HuH-7.5 (cell line): ENCODE measurements around the gene CSF3.

Experiments
- DNase-seq: peaks from one replicate; pipeline ENCODE4 v3.0.0; 2011; ENCODE audit warnings: low spot score

The CSF3 gene

DNA sequence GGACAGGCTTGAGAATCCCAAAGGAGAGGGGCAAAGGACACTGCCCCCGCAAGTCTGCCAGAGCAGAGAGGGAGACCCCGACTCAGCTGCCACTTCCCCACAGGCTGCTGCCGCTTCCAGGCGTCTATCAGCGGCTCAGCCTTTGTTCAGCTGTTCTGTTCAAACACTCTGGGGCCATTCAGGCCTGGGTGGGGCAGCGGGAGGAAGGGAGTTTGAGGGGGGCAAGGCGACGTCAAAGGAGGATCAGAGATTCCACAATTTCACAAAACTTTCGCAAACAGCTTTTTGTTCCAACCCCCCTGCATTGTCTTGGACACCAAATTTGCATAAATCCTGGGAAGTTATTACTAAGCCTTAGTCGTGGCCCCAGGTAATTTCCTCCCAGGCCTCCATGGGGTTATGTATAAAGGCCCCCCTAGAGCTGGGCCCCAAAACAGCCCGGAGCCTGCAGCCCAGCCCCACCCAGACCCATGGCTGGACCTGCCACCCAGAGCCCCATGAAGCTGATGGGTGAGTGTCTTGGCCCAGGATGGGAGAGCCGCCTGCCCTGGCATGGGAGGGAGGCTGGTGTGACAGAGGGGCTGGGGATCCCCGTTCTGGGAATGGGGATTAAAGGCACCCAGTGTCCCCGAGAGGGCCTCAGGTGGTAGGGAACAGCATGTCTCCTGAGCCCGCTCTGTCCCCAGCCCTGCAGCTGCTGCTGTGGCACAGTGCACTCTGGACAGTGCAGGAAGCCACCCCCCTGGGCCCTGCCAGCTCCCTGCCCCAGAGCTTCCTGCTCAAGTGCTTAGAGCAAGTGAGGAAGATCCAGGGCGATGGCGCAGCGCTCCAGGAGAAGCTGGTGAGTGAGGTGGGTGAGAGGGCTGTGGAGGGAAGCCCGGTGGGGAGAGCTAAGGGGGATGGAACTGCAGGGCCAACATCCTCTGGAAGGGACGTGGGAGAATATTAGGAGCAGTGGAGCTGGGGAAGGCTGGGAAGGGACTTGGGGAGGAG is at the start of gene CSF3:
TSS of gene CSF3 (plus strand) at position 436 of the 993 bp plus-strand sequence. CDS start at position 471, 35 bp downstream.
- peak; percentile 54 for DNase-seq

GRCh38 chr17:39966771-39967170 is 48.5 kb upstream of the CSF3 start:
- DNase-seq: no peak

GRCh38 chr17:39968761-39969160 is 46.5 kb upstream of the CSF3 start:
- DNase-seq: no peak

DNA sequence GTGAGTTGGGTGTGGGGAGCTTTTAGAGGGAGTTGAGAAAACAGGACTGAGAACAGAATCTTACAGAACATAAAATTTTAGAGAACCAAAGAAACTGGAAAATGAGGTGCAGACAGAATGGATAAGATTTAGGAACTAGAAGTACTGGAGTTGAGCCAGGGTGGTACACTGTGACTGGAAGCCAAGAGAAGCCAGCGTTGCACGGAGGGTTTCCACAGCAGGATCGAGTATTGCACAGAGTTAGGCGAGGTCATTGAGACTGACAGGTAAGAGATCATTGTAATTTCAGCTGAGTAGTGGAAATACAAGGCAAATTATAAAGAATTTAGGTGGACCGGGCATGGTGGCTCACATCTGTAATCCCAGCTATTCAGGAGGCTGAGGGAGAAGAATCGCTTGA is 45.9 kb upstream of the CSF3 start:
- DNase-seq: no peak

DNA sequence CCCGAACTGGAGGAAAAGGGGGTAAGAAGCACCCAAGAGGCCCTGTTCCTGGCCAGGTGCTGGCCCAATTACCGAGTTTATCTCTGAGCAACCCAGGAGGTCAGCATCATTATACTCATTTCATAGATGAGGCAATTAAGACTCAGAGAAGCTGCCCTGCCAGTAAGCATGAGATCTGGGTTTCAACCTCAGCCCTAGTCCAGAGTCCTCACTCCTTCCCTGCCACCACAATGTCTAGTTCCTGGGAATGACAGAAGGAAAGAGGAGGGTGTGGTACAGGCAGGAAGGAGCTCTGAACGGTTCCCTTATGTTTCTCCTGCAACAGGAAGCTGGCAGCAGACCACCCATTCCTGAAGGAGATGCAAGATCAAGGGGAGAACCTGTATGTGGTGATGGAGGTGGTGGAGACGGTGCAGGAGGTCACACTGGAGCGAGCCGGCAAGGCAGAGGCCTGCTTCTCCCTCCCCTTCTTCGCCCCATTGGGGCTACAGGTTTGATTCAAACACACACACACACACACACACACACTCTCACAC is 45.0 kb upstream of the CSF3 start:
- DNase-seq: no peak

- DNase-seq: no peak
Observed at GRCh38 chr17:39971076-39971603, 44.1 kb upstream of the CSF3 start.

- no peak for DNase-seq
Observed at GRCh38 chr17:39972271-39972670, 43.0 kb upstream of the CSF3 start.

DNA sequence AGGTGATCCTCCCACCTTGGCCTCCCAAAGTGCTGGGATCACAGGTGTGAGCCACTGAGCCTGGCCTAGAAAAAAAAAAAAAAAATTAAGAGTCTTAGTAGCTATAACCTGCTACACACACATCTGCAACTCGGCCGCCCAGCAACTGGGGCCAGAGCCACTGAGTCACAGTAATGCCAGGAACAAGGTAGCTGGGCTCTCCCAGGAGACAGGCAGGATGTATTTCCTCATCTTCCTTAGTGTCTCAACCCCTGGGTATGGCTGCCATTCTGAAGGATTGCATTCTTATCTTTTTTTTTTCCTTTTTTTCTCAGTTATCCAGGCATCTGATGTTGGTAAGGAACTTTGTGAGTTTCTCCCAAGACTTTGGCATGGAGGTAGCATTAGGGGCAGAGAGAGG is 41.7 kb upstream of the CSF3 start:
- no peak for DNase-seq

- no peak for DNase-seq
Observed at GRCh38 chr17:39974433-39974832, 40.8 kb upstream of the CSF3 start.

- no peak for DNase-seq
Observed at GRCh38 chr17:39975801-39976200, 39.4 kb upstream of the CSF3 start.

DNA sequence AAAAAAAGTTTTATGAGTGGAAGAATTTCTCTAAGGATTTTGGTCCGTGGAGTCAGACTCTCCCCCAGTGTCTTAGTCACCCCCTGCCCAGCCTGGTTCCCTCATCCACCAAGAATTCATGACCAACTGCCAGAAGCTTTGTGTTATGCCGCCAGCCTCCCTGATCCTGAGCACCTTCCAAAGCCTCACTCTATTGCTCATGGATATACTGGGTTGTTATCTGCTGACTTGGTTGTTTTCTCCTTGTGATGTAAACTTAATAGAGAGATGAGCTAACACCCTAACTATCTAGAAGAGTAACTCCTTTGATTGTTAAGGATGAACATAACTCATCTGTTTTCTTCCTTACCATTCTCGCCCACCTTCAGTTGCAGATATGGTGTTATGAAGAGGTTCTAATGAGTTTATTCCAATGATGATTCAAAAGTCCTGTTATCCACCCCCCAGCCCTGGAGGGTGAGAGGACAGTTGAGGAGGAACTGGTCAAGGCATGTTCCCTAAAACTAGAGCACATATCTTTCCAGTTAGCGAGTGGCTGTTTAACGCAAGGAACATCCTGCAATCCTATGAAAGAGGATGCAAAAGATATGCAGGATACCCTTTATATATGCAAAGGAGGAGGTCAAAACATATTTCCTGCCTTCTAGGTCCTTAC is 36.1 kb upstream of the CSF3 start:
- no peak for DNase-seq

- no peak for DNase-seq
Observed at GRCh38 chr17:39979893-39980350, 35.3 kb upstream of the CSF3 start.

- peak; percentile 75 for DNase-seq
Observed at GRCh38 chr17:39980351-39981206, 34.7 kb upstream of the CSF3 start, which contains the start of gene PSMD3. TSS of gene PSMD3 (plus strand) at chr17:39980807. CDS start at chr17:39980971, 164 bp downstream.

DNA sequence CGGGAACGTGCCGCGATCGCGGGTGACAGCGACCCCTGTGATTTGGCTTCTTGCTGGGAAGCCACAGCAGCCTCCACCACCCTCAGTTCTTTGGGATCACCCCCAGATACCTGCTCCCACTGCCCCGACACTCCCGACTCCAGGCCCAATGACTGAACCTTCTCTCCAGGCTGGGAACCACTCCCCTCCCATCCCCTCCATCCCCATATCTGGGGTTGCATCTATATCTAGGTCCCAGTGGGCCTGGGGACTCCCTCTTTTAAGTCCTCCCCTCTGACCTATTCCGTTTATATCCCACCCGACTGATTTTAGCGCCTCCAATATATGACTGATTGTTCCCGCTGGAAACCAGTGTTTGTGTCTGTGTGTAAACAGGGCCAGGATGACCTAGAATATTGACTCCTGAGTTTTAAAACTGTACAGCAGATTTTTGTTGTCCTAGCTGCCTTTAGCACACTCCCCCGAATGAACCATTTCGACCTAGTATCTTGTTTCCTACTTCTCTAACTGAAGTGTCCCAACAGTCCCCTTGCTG is 34.0 kb upstream of the CSF3 start:
- DNase-seq: no peak

DNA sequence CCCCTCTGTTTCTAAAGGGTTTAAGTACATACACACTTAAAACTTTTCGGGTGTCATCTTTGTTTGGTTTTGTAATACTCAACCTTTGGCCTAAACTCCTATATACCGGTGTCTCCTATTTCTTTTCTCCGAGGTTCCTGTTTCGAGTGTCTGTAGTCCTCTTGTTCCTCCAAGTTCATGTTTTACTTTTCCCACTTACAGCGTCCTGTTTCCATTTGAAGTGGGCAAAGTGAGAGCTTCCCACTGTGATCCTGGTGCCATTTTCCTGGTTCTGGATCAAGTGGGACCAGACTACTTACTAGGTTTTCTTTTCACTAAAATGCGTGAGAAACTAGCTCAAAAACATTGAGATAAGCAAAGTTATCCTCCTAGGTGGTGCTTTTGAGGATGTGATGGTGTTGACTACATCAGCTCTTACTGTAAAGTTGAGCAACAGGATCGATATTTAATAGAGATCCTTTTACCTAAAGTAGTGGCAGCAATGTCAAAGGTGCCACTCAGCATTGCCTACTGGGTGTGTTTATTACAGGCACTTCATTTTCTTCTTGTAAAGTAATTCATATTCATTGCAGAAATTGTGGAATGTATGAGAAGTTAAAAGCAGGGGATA is 33.4 kb upstream of the CSF3 start:
- DNase-seq: no peak

- no peak for DNase-seq
Observed at GRCh38 chr17:39988206-39988810, 26.9 kb upstream of the CSF3 start.

DNA sequence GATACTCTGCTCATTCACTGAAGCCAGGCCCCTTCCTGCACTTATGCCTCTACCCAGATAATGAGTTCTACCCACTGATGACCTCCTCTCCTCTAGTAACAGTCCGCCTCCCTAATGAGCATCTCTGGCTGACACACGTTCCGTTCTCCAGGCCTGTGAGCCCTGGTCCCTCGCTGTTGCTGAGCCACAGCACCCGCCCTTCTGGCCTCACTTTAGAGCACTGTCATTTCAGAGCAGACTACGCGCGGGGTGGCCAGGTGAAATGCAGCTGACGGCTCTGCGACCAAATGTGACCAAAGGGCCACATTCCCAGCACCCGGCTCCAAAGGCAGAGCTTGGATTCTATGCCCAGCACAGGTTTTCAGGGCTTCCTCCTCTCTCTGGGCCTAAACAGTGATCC is 20.8 kb upstream of the CSF3 start:
- DNase-seq: no peak

- DNase-seq: no peak
Observed at GRCh38 chr17:39995438-39995837, 19.8 kb upstream of the CSF3 start.

- DNase-seq: no peak
Observed at GRCh38 chr17:39996162-39996561, 19.1 kb upstream of the CSF3 start.

DNA sequence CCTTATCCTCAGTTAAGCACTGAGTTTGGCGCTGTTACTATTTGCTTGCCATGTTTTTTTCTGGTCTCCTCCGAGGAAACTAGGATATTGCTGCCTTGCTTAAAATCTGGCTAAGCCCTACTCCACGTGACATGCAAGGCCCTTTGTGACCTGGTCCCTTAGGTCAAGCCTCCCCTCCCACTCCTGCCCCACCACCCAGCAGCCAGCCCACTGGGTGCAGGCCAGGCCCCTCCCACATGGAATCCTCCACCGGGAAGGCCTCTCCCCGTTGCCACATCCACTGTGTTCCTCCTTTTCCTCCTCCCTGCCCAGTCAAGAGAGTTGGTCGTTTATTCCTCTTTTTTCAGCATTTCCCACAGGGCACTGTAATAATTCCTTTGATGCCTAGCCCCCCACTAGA is 18.4 kb upstream of the CSF3 start:
- no peak for DNase-seq
